Activated T-cell treated with anti-CD3 and anti-CD28 coated beads for 24 hours (primary cell): ENCODE measurements around the gene CDH23.

Experiments used
- DNase-seq: peaks from one replicate; pipeline ENCODE4 v3.0.0-alpha.2; 2020; ENCODE audit warnings: low read depth

Gene CDH23

DNA sequence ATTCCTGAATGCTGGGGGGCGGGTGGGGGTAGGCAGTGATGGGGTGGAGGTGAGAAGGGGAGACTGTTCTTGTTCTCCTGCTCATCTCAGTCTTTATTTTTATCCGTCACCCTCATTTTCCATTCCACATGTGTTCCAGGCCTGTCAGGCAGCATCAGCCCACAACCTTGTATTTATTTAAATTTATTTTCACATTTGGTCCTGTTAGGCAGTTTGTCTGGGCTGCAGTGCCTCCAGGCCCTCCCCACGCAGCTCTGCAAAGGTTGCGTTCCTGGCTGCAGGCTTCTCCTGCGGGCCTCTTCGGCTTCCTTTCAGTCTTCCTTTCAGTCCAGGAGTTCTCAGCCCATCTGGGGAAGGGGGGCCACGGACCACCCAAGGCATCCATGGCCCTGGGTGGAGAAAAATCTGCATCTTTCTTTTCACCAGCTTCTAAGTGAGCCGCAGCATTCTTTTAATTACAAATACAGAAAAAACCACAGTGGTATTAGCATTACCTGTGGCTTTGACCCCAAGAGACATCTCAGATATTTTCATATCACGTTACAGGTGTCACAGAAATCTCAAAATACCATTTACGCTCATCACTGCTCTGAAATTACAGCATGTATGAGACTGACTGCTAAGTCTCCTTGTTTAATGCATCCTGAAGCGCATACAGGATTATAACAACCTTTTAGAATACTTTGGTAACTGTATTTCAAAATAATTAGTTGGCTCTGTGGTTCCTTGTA lies 228.9 kb downstream of the CDH23 start:
- DNase-seq: no peak

DNA sequence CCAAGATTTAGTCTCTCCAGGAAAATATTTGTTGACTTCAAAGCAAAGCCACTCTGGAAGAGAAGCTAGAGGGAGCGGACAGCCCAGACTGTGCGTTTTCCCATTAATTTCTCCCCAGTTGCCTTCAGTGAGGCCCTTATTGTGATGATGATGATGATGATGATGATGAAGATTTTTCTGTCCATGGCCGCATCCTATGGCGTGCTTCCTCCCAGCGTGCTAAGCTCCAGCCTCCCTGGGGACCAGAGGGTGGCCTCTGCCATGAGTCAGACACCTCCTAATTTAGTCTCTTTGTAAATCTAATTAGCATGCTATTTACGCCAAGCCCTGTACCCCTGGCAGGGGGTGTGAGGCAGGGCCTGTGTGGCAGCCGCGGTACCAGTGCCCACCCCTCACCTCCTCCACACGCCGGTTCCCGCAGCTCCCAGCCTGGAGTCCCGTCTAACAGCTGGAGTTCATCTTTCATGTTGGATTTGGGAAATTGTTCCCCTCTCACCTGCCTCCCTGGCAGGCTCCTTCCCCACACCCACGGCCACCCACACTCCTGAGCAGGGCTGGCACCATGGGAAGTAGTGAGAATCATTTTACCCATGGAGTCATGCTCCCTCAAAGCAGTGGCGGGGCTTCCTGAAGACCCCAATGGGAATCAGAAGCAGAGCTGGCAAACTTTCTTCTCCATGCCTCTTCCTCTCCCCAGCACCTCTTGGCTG lies 230.7 kb downstream of the CDH23 start:
- no peak for DNase-seq

DNA sequence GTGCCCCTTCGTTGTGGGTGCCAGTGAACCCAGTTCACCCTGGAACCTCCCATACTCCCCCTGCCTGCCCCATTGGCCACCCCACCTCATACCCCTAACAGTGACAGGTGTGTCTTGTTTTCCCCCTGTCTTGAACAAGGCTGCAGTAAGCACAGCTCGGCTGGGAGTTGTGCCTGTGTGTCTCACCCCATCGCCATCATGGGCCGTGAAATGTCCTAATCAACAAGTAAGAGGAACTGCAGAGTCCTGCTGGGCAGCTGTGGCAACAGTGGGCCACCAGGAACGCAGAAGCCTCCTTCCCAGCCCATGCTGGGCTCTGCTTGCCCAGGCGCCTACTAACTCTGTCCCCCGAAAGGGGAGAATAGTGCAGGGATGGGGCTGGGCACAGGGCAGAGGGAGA lies 231.2 kb downstream of the CDH23 start:
- no peak for DNase-seq

DNA sequence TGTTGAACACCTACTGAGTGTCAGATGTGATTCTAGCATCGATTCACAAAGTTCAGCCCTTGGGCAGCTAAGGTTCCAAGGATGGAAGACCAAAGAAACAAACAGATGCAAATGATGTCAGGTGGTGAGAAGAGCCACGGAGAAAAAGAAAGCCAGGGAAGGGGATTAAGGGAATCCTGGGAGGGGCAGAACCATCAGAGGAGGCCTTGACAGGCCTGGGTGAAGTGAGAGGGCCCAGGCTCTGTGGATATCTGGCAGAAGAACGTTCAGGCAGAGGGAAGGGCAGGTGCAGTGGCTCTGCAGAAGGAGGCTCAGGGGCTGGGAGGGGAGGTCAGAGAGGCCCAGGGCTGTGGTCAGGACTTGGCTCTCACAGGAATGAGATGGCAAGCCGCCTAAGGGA lies 232.4 kb downstream of the CDH23 start:
- no peak for DNase-seq

DNA sequence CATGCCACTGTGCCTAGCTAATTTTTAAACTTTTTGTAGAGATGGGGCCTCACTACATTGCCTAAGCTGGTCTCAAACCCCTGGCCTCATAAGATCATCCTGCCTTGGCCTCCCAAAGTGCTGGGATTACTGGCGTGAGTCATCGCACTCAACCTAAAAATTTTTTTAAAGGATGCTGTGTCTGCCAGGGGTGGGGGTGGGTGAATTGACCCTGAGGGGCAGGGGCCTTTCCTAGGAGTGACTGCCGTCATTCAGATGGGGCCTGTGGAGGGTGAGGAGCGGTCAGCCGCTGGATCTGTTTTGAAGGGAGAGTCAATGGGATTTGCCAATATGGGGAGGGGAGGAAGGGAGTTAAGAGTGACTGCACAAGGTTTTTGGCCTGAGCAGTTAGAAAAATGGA lies 233.4 kb downstream of the CDH23 start:
- DNase-seq: no peak

DNA sequence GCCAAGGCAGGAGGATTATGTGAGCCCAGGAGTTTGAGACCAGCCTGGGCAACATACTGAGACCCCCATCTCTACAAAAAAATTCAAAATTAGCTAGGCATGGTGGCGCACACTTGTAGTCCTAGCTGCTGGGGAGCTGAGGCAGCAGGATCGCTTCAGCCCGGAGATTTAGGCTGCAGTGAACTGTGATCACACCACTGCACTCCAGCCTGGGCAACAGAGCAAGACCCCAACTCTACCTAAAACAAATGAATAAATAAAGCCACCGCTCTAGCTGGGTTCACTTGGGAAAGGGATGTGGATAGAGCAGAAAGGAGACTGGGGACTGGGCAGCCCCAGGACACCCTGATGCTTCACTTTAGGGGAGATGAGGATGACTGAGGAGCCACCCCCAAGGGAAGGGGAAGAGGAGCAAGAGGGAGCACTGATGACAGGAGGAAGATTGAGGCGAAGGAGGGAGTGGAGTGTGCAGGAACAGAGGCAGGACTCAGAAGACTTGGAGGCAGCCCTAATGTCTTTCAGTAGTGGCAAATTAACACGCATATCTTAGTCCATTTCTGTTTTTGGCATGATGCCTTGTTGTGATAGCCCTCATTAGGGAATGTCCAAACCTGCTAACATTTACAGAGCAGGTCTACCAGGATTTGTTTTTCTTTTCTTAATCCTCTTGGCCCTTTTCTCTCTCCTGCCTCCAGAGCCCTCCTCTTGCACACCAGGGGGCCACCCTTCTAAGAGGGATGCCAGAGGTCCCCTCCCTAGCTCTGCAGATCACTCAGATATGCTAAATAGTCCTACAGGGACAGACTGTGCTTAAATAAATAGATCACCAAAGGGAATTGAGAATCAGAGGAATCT lies 234.5 kb downstream of the CDH23 start:
- DNase-seq: no peak

DNA sequence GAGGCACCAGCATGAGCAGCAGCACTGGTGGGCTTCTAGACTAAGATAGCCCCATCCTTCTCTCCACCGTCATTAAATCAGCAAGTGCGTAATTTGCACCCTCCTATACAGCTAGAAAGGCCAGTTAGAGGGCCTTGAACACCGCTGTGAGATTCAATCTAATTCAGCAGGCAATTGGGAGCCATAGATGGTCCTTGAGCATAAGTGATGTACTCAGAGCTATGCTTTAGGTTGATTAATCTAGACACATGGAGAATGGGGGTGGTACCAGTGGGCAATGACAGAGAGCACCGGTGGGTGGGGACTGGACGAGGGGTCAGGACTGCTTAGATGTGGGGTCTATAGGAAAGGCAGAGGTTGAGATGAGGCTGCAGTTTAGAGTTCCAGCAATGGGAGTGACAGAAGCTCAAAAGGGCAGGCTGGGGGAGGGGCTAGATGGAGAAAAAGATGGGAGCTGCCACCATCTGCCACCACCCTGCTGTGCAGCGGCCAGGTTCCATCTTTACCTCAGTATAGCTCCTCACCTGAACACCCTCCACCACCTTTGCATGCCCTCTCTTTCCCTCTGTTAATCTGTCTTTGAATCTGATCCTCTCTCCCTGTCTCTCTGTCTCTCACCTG lies 235.6 kb downstream of the CDH23 start:
- DNase-seq: no peak

DNA sequence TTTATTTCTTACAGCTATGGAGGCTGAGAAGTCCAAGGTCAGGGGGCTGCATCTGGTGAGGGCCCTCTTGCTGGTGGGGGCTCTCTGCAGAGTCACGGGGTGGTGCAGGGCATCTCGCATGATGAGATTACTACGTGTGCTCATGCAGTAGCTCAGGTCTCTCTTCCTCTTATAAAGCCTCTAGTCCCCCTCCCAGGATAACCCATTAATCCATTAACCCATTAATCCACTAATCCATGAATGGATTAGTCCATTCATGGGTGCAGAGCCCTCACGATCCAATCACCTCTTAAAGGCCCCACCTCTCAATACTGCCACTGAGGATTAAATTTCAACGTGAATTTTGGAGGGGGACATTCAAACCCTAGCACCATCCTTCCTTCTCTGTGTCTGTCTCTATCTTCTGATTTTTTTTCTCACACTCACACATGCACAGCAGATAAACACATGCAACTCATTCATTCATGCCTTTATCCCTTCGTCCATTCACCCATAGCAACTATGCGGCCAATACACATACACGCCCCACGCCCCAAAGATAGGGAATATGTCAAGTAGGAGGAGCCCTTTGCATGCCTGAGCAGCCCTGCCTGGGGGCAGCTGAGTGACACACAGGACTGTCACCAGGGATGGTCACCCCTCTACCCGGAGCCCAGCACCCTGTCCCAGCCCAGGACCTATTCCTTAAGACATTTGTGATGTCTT lies 236.3 kb downstream of the CDH23 start:
- DNase-seq: no peak

DNA sequence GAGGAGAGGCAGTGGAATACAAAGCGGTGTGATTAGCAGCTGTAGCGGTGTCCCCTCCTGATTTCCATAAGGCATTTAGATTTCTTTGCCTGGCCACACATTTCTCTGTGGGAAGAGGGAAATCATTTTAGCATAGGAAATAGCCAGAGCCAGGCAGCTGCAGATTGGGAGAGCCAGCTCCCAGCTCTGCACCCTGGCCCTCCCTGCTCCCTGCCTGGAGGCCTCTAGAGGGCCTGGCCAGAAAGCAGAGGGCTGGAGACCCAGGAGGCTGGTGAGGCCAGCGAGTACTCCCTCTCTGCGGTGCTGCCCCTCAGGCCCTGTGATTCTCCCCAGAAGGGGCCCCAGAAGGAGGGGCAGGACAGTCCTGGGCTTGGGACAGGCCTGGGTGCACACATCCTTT lies 237.2 kb downstream of the CDH23 start:
- DNase-seq: no peak

DNA sequence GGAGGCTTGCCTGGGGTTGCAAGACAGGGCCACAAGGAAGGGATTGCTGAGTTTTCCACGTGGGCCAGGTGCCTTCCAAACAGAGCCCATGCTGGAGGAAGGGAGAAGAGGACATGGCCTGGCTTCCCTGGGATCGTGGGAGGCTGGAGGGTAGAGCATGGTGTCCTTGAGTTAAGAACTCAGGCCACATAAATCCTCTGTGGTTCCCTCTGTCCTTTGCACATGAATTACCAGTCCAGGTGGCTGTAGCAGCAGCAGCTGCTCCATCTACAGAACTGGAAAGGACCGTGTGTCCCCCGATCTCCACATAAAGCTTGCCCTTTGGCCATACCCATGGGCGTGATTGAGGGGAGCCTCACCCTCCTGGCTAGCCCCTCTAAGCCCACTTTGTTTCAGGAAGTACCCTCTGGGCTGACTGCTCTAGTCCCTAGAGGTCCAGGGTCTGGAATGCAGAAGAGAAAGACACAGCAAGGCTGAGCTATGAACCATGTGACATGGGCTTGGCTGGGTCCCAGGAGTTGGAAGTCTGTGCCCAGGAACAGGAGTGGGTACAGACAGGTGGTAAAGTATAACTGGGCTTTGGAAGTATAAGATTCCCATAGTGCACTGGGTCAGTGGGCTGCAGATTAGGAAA lies 237.9 kb downstream of the CDH23 start:
- DNase-seq: no peak

DNA sequence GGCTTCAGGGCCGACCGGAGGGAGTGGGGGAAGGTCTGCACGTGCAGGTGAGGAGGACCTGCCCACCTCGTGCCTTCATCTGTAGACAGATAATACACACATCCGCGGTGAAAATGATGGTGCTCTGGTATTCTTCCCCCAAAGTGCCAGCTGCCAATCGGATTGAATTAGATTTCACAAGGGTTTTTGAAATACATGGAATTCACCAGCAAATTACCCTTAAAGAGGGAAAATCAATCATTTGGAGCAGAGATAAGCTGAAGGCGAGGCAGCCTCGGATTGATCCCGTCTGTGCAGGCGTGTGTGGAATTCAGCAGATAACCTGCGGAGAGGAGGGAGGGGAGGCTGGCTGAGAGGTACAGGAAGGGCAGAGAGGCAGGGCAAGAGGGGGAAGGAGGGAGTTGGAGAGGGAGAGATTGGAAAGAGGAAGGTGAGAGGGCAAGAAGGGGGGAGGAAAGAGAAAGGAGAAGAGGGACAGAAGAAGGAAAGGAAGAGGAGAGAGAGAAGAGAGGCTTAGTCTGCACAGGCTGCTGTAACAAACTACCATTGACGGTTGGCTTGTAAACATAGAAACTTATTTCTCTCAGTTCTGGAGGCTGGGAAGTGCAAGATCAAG lies 238.6 kb downstream of the CDH23 start:
- DNase-seq: no peak

DNA sequence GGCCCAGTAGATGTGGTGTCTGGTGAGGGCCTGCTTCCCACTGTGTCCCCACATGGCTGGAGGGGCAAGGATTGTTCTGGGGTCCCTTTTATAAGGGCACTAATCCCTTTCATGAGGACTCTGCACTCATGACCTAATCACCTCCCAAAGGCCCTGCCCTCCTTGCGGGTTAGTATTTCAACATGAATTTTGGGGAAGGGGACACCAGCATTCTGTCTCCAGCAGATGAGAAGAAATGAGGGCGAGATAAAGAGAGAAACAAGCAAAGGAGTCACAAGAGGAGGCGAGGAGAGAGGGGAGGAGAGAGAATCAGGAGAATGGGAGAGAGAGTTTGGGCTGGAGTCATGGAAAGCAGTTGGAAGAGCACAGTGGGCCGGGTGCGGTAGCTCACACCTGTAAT lies 239.1 kb downstream of the CDH23 start:
- DNase-seq: no peak

DNA sequence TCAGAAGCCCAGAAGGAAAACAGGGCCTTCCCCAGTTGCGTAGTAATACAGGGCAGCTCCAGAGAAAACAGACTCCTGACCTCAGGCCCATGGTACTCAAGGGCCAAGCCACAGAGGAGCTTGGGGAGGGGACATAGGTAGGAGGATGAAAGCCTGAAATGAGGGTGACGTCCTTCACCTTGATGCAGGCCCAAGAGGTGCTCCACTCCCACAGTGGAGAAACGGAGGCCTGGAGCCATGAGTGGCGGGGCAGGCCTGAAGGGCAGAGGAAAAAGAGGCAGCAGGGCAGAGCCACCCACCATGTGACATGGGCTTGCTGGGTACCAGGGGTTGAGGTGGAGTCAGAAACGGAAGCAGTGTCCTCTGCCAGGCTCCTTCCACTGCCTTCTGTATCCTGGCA lies 239.9 kb downstream of the CDH23 start:
- no peak for DNase-seq

DNA sequence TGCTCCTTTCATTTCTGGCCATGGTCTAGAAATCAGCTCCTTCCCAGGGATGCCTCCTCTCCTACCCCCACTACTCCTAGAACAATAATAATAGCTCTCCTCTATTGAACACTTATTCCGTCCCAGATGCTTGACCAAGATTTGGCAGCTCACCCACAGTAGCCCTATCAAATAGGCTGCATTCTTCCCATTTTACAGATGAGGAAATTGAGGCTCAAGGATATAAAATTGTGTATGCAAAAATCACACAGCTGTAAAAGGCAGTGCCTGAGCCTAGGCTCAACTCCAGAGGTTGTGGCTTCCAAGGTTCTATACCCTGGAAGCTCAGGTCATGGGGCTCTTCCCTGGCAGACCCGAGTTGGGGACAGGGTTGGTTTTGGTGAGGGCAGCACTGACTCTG lies 240.6 kb downstream of the CDH23 start:
- no peak for DNase-seq

DNA sequence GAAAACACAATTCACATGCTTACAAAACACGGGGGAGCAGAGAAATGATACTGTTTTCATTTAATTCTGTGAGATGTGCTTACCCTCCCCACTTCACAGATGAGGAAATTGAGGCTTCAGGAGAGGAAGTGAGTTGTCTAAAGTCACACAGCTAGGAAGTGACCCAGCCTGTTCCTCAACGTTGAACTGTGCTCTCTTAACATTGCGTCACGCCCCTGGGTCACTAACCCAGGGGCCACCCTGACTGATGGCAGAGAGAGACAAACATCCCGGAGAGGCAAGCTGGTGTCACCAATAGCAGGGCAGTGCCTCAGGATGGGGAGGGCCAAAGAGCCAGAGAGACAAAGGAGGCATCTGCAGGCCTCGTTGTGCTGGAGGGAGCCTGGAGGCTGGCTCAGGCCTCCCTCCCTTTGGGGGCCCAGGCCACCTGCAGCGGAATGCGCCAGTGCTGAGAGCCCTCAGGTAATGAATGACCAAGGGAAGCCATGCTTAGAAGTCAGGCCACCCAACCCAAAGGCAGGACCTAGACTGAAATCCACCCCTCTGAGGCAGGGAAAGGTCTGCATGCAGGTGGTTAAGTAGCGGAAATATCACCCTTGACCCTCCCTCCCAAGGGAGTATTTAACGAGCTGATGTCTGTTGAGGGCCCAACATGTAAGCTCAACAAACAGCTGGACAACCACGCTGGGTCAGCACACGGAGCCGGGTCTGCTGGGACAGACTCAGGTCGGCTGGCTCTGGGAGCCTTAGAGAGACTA lies 241.5 kb downstream of the CDH23 start:
- DNase-seq: no peak

DNA sequence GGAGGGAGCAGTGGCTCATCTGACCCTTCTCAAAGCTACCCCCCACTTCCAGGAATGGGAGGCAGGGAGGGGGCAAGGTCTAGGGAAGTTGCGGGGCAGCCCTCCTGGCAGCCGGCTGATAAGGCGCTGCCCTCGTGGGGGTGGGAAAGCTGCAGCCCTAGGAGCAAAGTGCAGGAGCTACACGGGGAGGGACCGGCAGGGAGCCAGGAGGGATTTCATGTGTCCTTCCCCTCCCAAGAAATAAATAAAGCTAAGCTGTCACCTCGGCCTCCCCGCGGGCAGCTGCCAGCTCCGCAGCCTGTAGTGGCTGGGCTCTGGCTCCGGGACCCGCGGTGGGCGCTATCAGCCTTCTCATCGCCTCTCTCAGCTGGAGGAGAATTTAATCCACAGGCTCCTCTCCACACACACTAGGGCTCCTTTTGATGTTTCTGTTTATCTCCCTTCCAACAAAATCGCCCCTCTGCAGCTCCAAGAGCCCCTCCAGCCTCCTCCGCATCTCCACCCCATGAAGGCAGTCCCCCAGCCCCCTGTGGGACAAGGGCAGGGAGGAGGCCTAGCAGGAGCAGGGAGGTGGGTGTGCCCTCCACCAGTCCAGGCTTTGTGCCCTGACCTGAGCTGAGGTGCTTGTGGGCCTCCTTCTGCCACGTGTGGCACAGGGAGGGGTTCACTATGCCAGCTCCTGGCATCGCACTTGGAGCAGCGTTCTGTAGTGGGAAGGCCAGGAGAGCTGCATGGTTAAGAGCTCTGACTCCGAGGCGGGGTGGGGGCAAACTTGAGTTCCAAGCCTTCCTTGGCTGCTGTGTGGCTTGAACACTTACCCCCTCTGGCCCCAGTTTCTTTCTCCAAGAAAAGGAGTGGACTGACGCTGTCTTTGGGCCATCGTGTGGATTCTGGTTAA lies 242.4 kb downstream of the CDH23 start:
- DNase-seq: no peak

DNA sequence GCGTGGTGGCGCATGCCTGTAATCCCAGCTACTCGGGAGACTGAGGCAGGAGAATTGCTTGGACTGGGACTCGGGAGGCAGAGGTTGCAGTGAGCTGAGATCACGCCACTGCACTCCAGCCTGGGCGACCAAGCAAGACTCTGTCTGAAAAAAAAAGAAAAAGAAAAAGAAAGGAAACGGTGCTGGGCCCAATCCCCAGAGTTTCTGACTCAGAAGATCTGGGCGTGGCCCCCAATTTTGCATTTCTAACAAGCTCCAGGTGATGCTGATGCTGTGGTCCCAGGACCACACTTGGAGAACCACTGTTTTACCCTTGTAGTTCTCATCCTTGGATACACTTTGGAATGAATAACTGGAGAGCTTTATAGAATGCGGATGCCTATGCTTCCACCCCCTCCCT lies 243.9 kb downstream of the CDH23 start:
- no peak for DNase-seq

DNA sequence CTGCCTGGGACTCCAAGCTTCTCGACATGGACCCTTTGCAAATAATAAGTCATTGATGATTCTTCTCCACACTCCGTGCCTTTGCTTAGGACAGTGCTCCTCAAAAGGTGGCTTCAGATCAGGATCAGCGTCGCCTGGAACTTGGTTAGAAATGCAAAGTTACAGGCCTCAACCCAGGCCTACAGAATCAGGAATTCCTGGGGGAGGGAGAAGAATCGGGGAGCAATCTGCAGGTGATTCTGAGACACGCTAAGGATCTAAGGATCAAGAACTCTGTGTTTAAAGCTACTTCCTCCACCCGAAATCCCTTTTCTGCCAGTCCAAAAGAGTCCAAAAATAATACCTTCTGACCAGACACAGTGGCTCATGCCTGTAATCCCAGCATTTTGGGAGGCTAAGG lies 244.7 kb downstream of the CDH23 start:
- no peak for DNase-seq

DNA sequence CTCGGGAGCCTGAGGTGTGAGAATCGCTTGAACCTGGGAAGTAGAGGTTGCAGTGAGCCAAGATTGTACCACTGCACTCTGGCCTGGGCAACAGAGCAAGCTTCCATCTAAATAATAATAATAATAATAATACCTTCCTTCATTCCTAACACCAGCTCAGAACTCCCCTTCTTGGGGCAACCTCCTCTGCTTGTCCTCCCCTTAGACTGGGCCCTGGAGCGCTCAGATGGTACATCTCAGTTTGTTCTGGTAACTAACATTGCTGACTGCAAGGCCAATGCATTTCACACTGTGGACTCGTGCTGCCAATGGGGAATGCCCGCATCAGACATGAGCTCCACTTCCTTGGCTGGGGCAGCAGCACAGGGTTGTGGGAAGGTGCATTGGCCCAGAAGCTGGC lies 245.3 kb downstream of the CDH23 start:
- no peak for DNase-seq
